ENCODE results near the gene LIG1.

Gene LIG1

DNA sequence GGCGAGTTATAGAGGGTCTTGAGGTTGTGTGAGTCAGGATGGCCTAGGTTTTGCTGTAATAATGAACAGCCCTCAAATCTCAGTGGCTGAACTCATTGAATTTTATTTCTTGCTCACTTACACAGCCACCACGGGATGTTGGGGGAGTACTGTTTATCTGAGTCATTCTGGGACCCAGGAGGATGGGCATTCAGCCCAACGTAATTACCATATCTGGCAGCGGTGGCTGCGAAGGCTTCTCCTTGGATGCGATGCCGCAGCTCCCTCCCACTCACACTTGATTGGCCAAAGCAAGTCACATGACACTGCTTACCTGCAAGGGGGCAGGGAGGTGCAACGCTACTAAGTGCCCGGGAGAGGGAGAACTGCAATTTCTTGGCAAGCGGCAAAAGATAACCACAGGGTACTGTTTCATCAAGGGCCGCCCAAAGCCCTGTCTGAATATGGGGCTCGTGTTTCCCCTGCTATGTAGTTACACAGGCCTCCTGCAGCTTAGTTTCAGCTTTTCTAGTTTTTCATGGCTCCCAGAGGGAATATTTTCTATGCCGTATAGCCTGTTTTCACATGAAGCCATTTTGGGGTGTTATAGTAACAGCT, 20.2 kb upstream of the LIG1 start:
- CTCF ChIA-PET, result interaction anchor here (0.6 to 0.9 kb wide), 2 partner anchors 13 to 95 kb away, joined by 3 read pairs; no protein-coding TSS in a partner anchor
- DNase-seq (ENCODE audit: extremely low spot score), result peak; percentile 85
- TF ChIP-seq FOXM1 (IDR thresholded peaks at IDR 0.05; ENCODE audit: borderline replicate concordance), result no peak
- TF ChIP-seq L3MBTL2 (conservative IDR thresholded peaks at IDR 0.05), result peak; percentile 65; the same call in 1 of the 2 replicates
- POLR2A ChIA-PET, result interaction anchor here (1.0 to 2.6 kb wide), 2 partner anchors 13 to 19 kb away, joined by 3 to 12 read pairs; no protein-coding TSS in a partner anchor

DNA sequence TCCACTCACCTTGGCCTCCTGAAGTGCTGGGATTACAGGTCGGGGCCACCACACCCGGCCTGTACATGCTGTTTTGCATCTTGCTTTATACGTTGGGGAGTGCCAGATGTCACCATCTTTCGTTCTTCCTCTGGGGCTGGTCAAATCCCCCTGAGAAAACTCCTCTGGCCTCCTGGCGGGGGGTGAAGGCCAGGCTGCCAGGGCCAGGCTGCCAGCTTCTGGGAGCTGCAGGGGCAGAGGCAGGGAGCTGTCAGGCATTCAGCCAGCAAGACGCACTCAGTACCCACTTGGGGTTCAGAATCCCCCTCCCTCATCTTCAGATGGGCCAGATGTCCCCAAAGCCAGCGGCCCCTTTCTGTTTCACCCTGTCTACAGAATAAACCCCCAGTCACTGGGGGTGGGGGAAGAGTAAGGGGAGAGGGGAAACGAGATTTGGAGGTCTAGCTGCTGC, 16.4 kb upstream of the LIG1 start:
- ChIA-PET CTCF (no interaction called here), POLR2A (no interaction called here)
- no peak for DNase-seq (ENCODE audit: extremely low spot score)
- TF ChIP-seq L3MBTL2 (conservative IDR thresholded peaks at IDR 0.05) (no peak), SUZ12 (IDR thresholded peaks at IDR 0.05) (no peak), FOXA1 (IDR thresholded peaks at IDR 0.05) (no peak), NFRKB (IDR thresholded peaks at IDR 0.05) (no peak), SP1 (IDR thresholded peaks at IDR 0.05) (no peak), FOXK2 (IDR thresholded peaks at IDR 0.05) (no peak), ELF4 (IDR thresholded peaks at IDR 0.05) (no peak), BHLHE40 (IDR thresholded peaks at IDR 0.05; ENCODE audit: borderline replicate concordance) (no peak), ZNF384 (IDR thresholded peaks at IDR 0.05) (no peak), TARDBP (IDR thresholded peaks at IDR 0.05) (no peak), LEF1 (IDR thresholded peaks at IDR 0.05; ENCODE audit: borderline replicate concordance) (no peak), HDGF (IDR thresholded peaks at IDR 0.05; ENCODE audit: borderline replicate concordance) (no peak)
- TF ChIP-seq, protein P1, sequence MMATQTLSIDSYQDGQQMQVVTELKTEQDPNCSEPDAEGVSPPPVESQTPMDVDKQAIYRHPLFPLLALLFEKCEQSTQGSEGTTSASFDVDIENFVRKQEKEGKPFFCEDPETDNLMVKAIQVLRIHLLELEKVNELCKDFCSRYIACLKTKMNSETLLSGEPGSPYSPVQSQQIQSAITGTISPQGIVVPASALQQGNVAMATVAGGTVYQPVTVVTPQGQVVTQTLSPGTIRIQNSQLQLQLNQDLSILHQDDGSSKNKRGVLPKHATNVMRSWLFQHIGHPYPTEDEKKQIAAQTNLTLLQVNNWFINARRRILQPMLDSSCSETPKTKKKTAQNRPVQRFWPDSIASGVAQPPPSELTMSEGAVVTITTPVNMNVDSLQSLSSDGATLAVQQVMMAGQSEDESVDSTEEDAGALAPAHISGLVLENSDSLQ (IDR thresholded peaks at IDR 0.05), result no peak

DNA sequence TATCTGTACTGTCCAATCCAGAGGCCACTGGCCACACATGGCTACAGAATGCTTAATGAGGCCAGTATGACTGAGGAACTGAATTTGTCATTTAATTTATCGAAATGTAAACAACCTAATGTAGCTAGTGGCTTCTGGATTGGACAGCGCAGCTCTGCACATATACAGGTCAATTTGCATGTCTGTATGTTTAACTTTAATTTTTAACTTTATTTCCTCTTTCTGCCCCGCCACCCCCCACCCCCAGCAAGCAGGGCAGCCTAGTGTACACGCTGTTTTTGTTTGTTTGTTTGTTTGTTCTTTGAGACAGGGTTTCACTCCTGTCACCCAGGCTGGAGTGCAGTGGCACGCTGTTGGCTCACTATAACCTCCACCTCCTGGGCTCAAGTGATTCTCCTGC, 15.9 kb upstream of the LIG1 start:
- TF ChIP-seq SUZ12 (IDR thresholded peaks at IDR 0.05) (no peak), TARDBP (IDR thresholded peaks at IDR 0.05) (no peak), BHLHE40 (IDR thresholded peaks at IDR 0.05; ENCODE audit: borderline replicate concordance) (no peak), HDGF (IDR thresholded peaks at IDR 0.05; ENCODE audit: borderline replicate concordance) (no peak), FOXA1 (IDR thresholded peaks at IDR 0.05) (no peak)
- CTCF ChIA-PET, result no interaction called here

DNA sequence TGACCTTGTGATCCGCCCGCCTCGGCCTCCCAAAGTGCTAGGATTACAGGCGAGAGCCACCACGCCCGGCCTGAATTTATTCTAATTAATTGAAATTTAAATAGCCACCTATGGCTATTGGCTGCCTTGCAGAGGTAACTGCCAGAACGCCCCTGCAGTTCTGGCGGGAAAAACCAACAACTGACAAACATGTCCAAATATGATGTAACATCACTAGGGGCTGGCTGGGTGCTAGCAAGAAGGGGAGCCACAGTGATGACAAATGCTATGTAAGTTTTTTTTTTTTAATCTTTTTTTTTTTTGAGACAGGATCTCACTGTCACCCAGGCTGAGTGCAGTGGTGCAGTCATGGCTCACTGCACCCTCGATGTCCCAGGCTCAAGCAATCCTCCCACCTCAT, 13.2 kb upstream of the LIG1 start:
- DNase-seq (ENCODE audit: extremely low spot score), result no peak
- CTCF ChIA-PET, result no interaction called here
- TF ChIP-seq LEF1 (IDR thresholded peaks at IDR 0.05; ENCODE audit: borderline replicate concordance), result no peak
- no peak for TF ChIP-seq FOXM1 (IDR thresholded peaks at IDR 0.05; ENCODE audit: borderline replicate concordance)
- TF ChIP-seq NFRKB (IDR thresholded peaks at IDR 0.05), result no peak
- TF ChIP-seq L3MBTL2 (conservative IDR thresholded peaks at IDR 0.05), result no peak
- no peak for TF ChIP-seq SUZ12 (IDR thresholded peaks at IDR 0.05)
- TF ChIP-seq ARNT (IDR thresholded peaks at IDR 0.05), result no peak
- TF ChIP-seq, protein P1 (IDR thresholded peaks at IDR 0.05), result no peak
- TF ChIP-seq ELF4 (IDR thresholded peaks at IDR 0.05), result no peak
- no peak for TF ChIP-seq ZNF384 (IDR thresholded peaks at IDR 0.05)
- no peak for TF ChIP-seq FOXK2 (IDR thresholded peaks at IDR 0.05)
- no peak for TF ChIP-seq FOXA1 (IDR thresholded peaks at IDR 0.05)
- no peak for TF ChIP-seq CTBP1 (IDR thresholded peaks at IDR 0.05; ENCODE audit: borderline replicate concordance)
- TF ChIP-seq TARDBP (IDR thresholded peaks at IDR 0.05), result no peak
- POLR2A ChIA-PET, result interaction anchor here (1.5 kb wide), 1 partner anchor 12 kb away, joined by 6 read pairs; the partner anchor contains the start of gene ZSWIM9

More for the DNA sequence above, 15.9 kb upstream of the LIG1 start:
- DNase-seq (ENCODE audit: extremely low spot score), result no peak
- POLR2A ChIA-PET, result no interaction called here

DNA sequence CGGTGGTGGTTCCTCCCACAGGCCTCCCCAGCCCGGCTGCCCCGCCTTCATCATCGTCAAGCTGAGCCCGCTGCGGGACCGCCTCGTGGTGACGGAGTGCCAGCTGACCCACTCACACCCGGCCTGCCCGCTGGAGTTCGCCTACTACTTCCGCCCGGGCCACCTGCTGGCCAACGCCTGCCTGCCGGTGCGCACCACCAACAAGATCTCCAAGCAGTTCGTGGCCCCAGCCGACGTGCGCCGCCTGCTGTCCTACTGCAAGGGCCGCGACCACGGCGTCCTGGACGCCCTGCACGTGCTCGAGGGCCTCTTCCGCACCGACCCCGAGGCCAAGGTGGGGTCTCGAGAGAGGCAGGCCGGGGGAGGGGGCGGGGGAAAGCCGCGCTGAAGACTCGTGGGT, 12.3 kb upstream of the LIG1 start:
- TF ChIP-seq TARDBP (IDR thresholded peaks at IDR 0.05), result no peak
- TF ChIP-seq ZNF384 (IDR thresholded peaks at IDR 0.05), result no peak
- TF ChIP-seq ELF4 (IDR thresholded peaks at IDR 0.05), result no peak
- TF ChIP-seq FOXK2 (IDR thresholded peaks at IDR 0.05), result no peak
- no peak for TF ChIP-seq HDGF (IDR thresholded peaks at IDR 0.05; ENCODE audit: borderline replicate concordance)
- TF ChIP-seq CTBP1 (IDR thresholded peaks at IDR 0.05; ENCODE audit: borderline replicate concordance), result no peak
- TF ChIP-seq SUZ12 (IDR thresholded peaks at IDR 0.05), result no peak
- TF ChIP-seq FOXA1 (IDR thresholded peaks at IDR 0.05), result no peak
- no peak for TF ChIP-seq L3MBTL2 (conservative IDR thresholded peaks at IDR 0.05)
- no peak for TF ChIP-seq NFRKB (IDR thresholded peaks at IDR 0.05)
- POLR2A ChIA-PET, result no interaction called here
- CTCF ChIA-PET, result no interaction called here
- no peak for DNase-seq (ENCODE audit: extremely low spot score)

DNA sequence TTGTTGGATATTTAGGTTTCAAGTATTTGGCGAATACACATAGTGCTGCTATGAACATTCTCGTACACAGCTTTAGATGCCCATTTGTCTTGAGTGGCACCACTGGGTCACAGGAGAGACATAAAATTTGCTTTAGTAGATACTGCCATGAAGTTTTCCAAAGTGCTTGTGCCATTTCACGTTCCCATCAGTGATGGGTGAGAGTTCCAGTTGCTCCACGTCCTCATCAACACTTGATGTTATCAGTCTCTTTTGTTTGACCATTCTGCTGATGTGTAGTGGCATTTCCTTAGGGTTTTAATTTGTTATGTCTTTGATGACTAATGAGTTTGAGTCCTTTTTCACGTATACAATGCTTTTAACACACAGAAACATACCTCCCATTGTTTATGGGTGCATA, 11.4 kb upstream of the LIG1 start:
- POLR2A ChIA-PET, result no interaction called here
- TF ChIP-seq FOXA1 (IDR thresholded peaks at IDR 0.05) (no peak), FOXK2 (IDR thresholded peaks at IDR 0.05) (no peak), LEF1 (IDR thresholded peaks at IDR 0.05; ENCODE audit: borderline replicate concordance) (no peak)

DNA sequence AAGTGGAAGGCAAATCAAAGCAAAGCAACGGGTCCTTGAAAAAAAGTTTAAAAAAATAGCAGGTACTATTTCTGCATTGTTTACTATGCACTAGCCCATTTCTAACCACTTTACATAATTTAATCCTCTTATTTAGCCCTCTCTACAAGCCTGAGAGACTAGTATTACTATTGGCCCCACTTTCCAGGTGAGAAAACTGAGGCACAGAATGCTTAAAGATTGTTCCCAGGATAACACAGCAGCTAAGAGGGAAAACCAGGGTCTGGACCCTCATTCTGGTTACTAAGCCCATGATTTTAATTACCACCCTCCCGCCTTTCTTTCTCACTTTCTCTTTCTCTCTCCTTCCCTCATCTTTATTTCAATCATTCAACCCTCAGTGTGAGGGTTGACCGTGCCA, 6.1 kb upstream of the LIG1 start:
- CTCF ChIA-PET, result no interaction called here
- no peak for DNase-seq (ENCODE audit: extremely low spot score)
- TF ChIP-seq FOXK2 (IDR thresholded peaks at IDR 0.05) (no peak), SUZ12 (IDR thresholded peaks at IDR 0.05) (no peak), CTBP1 (IDR thresholded peaks at IDR 0.05; ENCODE audit: borderline replicate concordance) (no peak), L3MBTL2 (conservative IDR thresholded peaks at IDR 0.05) (no peak), TARDBP (IDR thresholded peaks at IDR 0.05) (no peak), ELF4 (IDR thresholded peaks at IDR 0.05) (no peak), SP1 (IDR thresholded peaks at IDR 0.05) (no peak), BHLHE40 (IDR thresholded peaks at IDR 0.05; ENCODE audit: borderline replicate concordance) (no peak), LEF1 (IDR thresholded peaks at IDR 0.05; ENCODE audit: borderline replicate concordance) (no peak), ARNT (IDR thresholded peaks at IDR 0.05) (no peak), NFRKB (IDR thresholded peaks at IDR 0.05) (no peak), ZNF384 (IDR thresholded peaks at IDR 0.05) (no peak), HDGF (IDR thresholded peaks at IDR 0.05; ENCODE audit: borderline replicate concordance) (no peak), FOXA1 (IDR thresholded peaks at IDR 0.05) (no peak), FOXM1 (IDR thresholded peaks at IDR 0.05; ENCODE audit: borderline replicate concordance) (no peak)
- TF ChIP-seq, protein P1 (IDR thresholded peaks at IDR 0.05), result no peak
- POLR2A ChIA-PET, result no interaction called here

More for the DNA sequence above, 11.4 kb upstream of the LIG1 start:
- no peak for DNase-seq (ENCODE audit: extremely low spot score)
- CTCF ChIA-PET, result no interaction called here

Data from HEK293T (cell line).